ENCODE data around the gene MDGA2. TPM values are rescaled to one million over a fixed set of nuclear protein-coding genes. Genes with fewer than 3 reads are reported as not detected.

Gene MDGA2
- total RNA-seq, 1 experiment from 2014 or later: not detected

- Histone ChIP-seq H2AFZ (ENCODE audit: low read depth, low read length, poor library complexity, severe bottlenecking) (no peak overlapping the region), H3K4me1 (ENCODE audit: control insufficient read depth in 1 of 2, insufficient read depth in 2 of 2, low read length in 2 of 2) (no peaks in the 10 kb centered on the region), H3K27me3 (ENCODE audit: insufficient read depth, low read length) (no peaks in the 10 kb centered on the region), H3K36me3 (ENCODE audit: control insufficient read depth in 1 of 2, insufficient read depth in 2 of 2, low read length in 2 of 2) (no peaks in the 10 kb centered on the region), H3K4me3 (replicated peaks in 1 of 2; ENCODE audit: low read depth in 1 of 2, low read length in 2 of 2) (no peak overlapping the region), H3K9me3 (ENCODE audit: control insufficient read depth in 1 of 2, insufficient read depth in 1 of 2, low read depth in 1 of 2, low read length in 2 of 2) (no peaks in the 10 kb centered on the region; a peak in 1 of 4 replicates), H4K20me1 (ENCODE audit: insufficient read depth) (no peaks in the 10 kb centered on the region), H3K9ac (ENCODE audit: low read length) (no peak overlapping the region), H3K79me2 (ENCODE audit: insufficient read depth, low read length) (no peaks in the 10 kb centered on the region), H3K4me2 (ENCODE audit: low read length) (no peak overlapping the region), H3K9me2 (ENCODE audit: insufficient read depth) (no peaks in the 10 kb centered on the region), H3K27ac (ENCODE audit: low read depth, low read length) (no peak overlapping the region)
- RAD21 ChIA-PET (ENCODE audit: low non-redundant PET in 1 of 2, low total read pairs in 2 of 2, uncharacterized antibody in 2 of 2, unreplicated experiment in 2 of 2): no interaction called here
- TF ChIP-seq CBX3 (IDR thresholded peaks at IDR 0.05; ENCODE audit: low read depth) (no peak), ZFX (IDR thresholded peaks at IDR 0.05) (no peak), POLR2AphosphoS5 (IDR thresholded peaks at IDR 0.05; ENCODE audit: low read depth, low read length) (no peak), EZH2phosphoT487 (IDR thresholded peaks at IDR 0.05; ENCODE audit: borderline replicate concordance) (no peak), CTCF (IDR thresholded peaks at IDR 0.05 in 2 of 3, conservative IDR thresholded peaks at IDR 0.05 in 1 of 3; ENCODE audit: borderline replicate concordance in 1 of 3, insufficient read depth in 1 of 3, low read depth in 2 of 3, low read length in 2 of 3) (no peak), YY1 (IDR thresholded peaks at IDR 0.05; ENCODE audit: extremely low read depth, insufficient replicate concordance, low read depth, low read length) (no peak), SRF (IDR thresholded peaks at IDR 0.05; ENCODE audit: low read depth) (no peak), JUND (IDR thresholded peaks at IDR 0.05) (no peak), CEBPB (IDR thresholded peaks at IDR 0.05; ENCODE audit: low read depth) (no peak), EZH2 (IDR thresholded peaks at IDR 0.05) (no peak), FOSL1 (IDR thresholded peaks at IDR 0.05; ENCODE audit: low read depth) (no peak), SP1 (IDR thresholded peaks at IDR 0.05; ENCODE audit: low read depth) (no peak), TCF7L2 (IDR thresholded peaks at IDR 0.05; ENCODE audit: borderline replicate concordance, extremely low read depth, insufficient read depth, insufficient read length) (no peak), ATF3 (IDR thresholded peaks at IDR 0.05) (no peak), REST (IDR thresholded peaks at IDR 0.05; ENCODE audit: low read depth) (no peak), ELF1 (IDR thresholded peaks at IDR 0.05; ENCODE audit: borderline replicate concordance, low read depth) (no peak), POLR2A (IDR thresholded peaks at IDR 0.05; ENCODE audit: borderline replicate concordance, extremely low read depth, insufficient read depth, insufficient read length) (no peak)
- CTCF ChIA-PET: no interaction called here
- intact Hi-C loops (cut with micrococcal nuclease): no loop called here
- ATAC-seq: no peak
- no peak for DNase-seq (ENCODE audit: low read depth, low spot score)
- POLR2A ChIA-PET: no interaction called here
- no TSS peak for BruUV-seq (replicated peaks)
Measured at GRCh38 chr14:47596860-47597259, 78.5 kb downstream of the MDGA2 start.
